ENCODE measurements around the gene CLCA1.

CLCA1 gene

DNA sequence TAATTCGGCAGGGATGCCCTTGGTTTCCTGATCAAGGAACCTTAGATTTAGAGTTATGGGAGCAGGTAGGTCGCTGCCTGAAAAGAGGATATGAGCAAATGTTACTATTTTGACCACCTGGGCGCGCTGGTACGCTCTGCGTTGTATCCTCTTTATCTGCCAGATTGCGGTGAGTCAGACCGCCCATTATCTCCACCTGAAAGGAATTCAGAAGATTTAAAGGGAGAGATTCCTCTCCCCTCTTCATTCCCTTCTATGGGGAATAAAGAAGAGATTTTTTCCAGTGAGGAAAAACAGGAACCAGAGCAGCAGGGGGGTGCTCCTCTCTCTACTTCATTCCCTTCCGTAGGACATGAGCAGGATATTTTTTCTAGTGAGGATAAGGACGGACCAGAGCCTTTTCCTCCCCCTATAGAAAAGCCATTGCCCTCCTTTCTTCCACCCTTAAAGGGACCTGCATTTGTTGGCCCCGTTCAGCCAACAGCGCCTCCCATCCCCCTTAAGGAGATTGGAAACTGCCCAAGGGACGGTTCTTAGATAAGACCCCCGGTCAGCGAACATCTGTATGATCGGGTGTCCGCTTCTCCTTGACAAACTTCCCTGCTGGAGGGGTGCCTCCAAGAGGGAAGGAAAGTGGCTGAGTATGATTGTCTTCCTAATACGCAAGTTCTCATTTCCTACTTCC is 34.1 kb downstream of the CLCA1 start:
- DNase-seq (ENCODE audit: low read depth, low spot score): peak; percentile 82

DNA sequence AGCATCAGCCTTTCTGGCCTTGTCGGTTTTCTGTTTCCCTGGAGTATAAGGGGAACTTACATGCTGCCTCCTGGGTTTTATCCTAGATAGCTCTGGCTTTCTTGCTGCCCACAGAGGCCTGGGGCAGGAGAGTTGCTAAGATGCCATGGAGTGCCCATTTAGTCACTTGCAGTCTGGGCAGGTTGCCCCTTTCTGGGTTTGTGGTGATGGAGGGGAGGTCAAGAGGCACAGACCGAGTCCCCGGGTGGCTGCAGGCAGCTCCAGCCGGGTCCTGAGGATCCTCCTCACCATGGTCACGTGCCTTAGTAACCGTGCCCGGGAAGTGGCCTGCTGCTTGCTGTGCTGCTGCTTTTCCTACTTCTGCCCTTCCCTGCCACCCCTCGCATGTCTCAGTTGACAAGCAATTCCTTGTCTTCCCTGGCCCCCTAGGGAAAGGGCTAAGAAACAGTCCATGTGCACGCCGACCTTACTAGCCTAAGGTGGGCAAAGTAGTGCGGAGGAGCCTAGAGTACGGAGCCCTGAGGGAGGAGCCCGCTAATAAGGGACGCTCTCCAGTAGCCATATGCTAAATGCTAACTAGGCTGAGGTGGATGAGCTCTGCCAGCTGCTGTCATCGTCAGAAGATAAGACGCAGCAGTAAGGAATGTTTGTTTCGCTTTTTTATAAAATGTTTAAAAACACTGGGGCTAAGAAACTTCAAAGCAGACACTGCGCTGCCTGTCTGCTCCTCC is 34.8 kb downstream of the CLCA1 start:
- peak; percentile 74 for DNase-seq (ENCODE audit: low read depth, low spot score)

DNA sequence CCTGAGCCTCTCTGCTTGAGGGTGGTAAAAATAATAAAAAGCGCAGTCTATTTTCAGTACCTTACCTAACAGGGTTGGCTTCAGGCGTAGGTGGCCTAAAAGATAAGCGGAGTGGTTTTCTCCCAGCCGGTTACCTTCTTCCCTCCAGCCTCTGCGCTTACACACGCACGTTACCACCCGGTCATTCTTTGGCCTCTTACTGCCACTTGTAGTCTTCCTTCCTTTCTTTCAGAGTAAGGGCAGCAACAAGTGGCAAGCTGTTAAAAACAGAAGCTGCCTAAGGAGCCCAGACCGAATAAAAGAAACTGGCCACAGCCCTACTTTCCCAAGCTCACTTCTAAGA is 35.4 kb downstream of the CLCA1 start:
- peak; percentile 34 for DNase-seq (ENCODE audit: low read depth, low spot score)

DNA sequence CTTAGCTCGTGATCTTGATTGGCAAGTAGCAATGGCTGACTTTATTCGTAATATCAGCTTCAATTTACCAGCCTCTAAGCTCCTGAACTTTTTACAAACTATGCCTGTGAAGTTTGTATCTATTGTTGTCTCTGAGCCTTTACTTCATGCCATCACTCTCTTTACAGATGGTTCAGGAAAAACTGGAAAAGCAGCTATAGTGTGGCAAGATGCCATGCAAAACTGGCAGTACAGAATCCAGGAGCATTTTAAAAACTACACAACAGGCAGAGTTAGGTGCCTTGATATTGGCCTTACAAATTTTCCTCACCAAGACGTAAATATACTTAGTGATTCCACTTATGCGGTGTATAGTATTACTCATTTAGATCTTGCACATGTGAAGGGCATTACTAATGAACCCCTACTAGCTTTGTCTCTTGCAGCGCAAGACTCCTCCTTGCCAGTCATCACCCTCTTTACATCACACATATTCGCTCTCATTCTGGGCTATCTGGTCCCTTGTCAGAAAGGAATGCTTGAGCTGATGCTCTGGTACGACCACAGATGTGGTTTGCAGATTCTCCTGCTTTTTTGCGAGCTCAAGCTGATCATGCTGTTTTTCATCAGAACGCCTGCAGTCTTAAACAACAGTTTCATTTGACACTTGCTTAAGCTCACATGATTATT is 36.3 kb downstream of the CLCA1 start:
- peak; percentile 5 for DNase-seq (ENCODE audit: low read depth, low spot score)

DNA sequence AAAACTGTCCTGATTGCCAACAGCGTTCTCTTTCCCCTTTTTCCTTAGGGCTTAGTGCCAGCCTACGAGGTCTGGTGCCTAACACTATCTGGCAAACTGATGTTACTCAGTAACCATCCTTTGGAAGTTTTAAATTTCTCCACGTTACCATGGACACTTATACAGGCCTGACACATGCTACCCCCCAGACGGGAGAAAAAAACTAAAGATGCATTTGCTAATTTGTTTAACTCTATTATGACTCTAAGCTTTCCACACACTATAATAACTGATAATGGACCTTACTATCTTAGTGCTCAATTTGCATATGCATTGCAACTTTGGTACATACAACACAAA is 36.8 kb downstream of the CLCA1 start:
- DNase-seq (ENCODE audit: low read depth, low spot score): no peak

DNA sequence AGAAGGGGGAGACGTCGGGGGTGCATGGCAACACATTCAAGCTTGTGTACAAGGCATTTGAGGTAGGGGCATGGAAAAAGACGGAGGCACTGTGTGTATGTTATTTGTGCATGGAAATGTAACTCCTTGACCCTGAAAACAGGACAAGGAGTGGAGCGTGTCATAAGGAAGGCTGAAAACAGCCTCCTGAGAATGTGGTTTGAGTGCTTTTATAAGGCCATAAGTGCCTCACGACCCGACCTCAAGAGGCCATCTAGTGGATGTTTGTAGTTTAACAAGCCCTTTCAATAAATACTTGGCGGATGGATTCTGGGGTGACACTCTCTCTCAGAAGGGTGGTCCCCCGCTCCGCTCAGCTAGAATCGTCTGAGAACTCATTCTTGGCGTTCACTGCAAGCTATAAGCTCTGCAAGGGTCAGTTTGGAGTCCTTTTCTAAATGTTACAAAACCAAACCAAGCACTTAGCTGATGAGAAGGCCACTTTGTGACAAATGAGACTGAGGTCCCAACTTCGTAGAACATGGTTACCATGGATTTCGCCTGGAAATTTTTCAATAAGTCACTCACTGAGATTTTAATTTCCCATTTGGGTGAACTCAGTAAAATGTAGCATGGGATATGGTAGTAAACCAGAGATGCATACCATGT is 39.3 kb downstream of the CLCA1 start:
- DNase-seq (ENCODE audit: low read depth, low spot score): peak; percentile 40

DNA sequence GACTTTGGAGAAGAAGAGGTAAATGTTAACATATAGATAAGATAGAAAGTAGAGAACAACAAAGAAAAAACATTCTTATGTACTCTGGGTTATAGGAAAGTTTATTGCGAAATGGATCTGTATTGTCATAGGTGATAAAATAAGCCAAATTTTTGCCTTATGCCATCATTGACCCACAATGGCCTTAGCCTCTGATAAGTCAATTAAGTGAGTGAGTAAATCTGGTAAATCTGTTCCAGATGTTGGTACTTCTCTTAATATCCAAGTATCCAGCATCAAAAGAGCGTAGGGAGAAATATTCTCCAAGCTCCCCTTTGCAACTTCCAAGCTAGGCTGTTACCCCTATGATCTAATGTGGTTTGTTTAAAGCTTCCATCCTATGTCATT is 39.8 kb downstream of the CLCA1 start:
- no peak for DNase-seq (ENCODE audit: low read depth, low spot score)

DNA sequence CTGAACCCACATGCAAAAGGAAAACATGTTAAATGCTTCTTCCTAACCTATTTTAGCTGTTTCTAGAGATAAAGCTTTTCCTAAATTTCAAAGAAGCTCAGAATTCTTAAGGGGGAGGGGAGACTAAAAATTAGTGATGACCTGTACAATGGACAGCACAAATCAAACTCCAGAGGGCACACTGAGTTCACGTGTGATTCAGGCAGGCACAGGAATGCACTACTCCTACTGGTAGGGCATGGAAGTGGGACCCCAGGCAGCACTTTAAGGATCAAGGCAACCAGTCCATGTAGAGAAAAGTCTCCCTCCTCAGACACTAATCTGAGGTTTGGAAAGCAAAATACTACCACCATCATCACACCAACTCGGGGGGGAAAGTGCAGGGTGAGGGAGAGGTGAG is 46.9 kb downstream of the CLCA1 start:
- DNase-seq (ENCODE audit: low read depth, low spot score): peak; percentile 26

DNA sequence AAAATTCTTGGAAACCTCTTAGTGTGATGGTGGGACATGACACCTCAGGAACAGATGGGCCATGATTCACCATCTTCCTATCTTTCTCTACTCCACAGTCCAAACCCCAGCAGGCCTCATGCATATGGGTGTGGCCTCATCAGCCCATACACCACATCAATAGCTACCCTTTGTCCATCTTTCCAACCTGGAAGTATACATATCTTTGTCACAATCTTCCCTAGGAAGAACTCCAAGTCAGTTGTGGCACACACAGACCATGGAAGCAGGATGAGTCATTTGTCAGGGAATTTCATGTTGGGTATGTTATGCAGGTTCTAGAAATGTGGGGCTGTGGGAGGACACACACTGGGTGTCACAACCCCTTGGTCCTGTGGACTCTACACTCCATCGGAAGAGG is 47.6 kb downstream of the CLCA1 start:
- no peak for DNase-seq (ENCODE audit: low read depth, low spot score)

DNA sequence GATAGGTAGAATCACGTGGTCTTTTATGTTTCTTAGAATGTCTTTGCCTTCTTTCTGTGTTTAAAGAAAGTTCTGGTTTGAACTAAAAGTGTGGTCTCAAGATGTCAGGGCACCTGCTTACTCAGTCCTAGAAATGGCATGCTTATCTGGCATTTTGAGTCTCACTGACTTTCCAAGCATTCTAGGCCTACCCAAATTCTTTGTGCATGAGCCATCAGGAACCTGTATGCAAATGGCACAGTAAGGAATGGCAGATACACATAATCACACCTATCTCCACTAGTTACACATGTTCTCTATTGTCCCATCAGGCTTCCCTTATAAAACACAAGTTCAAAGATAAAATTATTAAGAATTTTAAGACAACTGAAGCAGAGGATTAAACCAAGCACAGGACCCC is 48.6 kb downstream of the CLCA1 start:
- peak; percentile 13 for DNase-seq (ENCODE audit: low read depth, low spot score)

DNA sequence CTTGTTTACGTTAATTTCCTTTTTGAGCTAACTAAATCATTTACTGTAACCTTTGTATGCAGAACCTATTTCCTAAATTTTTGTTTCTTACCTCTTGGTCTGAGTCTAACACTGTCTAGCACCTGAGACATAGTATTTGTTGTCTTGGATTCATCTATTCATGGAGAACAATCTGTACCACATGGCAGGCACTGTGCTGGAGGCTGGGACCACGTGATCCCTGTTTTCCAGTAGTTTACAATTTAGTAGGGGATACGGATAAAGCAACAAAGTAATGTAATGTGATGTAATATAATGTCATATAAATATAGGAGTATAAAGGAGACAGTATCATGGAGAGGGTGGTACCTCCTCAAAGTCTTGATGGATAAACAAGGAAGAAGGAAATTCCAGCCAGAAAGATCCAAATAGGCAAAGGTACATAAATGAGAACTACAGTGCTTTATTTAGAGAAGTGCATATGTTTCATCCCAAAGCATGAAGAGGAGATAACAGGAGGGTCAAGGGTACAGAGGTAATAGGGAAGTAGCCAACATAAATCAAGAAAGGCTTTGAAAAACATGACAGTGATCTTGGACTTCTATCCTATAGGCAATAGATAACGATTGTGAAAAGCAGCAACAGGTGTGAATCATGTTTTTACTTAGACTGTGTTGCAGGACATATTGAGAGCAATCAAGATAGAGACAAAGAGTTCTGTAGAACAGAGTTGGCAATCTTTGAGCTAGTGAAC is 52.2 kb downstream of the CLCA1 start:
- no peak for DNase-seq (ENCODE audit: low read depth, low spot score)

DNA sequence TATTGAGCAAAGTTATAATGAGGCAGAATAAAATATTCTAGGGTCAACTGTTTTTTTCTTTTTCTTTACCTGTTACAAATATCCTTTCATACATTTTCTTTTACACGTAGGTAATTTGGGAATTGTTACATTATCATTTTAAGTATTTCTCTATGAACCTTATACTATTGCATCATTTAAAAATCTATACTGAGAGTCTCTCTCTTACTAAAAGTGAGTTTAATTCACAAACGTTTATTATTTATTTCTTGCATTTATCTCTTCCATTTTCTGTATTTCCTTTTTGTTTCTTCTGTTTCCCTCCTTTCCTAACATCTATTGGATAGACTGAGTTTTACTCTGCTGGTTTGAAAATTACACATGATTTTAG is 52.8 kb downstream of the CLCA1 start:
- DNase-seq (ENCODE audit: low read depth, low spot score): no peak

DNA sequence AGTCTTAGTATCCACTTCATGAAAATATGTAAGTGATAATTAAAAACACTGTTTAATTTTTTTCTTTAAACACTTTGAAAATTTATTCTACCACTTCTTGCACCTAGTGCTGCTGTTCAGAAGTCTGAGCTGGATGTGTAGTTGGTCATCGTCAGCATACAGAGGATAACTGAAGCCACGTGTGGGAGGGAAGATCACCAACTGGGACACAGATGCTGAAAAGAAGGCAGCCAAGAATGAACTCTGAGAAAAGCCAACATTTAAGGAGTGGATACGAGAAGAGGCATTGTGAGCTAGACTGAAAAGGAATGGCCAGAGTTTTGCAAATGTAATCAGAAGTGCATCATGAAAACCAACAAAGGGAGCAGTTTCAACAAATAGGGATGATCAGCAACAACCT is 53.5 kb downstream of the CLCA1 start:
- DNase-seq (ENCODE audit: low read depth, low spot score): no peak

DNA sequence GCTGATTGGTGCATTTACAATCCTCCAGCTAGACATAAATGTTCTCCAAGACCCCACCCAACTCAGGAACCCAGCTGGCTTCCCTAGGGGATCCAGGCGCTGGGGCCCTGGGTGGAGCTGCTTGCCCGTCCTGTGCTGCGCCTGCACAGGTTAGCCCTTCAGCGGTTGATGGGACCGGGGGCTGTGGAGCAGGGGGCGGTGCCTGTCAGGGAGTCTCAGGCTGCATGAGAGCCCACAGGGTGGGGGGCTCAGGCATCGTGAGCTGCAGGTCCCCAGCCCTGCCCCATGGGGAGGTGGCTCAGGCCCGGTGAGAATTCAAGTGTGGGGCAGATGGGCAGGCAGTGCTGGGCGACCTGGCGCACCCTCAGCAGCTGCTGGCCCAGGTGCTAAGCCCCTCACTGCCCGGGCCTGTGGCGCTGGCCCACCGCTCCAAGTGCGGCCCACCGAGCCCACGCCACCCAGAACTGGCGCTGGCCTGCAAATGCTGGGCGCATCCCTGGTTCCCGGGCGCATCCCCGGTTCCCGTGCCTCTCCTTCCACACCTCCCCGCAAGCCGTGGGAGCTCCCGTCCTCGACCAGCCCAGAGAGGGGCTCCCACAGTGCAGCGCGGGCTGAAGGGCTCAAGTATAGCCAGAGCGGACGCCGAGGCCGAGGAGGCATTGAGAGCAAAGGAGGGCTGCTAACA is 55.1 kb downstream of the CLCA1 start:
- no peak for DNase-seq (ENCODE audit: low read depth, low spot score)

DNA sequence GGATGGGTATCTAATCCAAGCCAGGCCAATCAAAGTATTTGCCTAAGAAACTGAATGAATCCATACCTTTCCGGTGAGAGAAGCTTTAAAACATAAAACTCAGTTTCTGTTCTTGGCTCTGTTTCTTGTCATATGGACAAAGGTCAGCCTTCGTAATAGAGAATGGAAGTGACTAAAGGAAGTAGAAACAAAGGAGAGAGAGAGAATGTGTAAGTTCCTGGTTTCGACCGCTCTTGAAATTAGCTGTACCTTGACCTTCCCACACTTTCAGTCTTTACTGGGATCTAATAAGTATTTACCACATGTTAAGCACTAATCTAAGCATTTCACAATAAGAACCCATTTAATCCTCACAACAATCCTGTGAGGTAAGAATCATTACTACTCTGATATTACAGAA is 58.6 kb downstream of the CLCA1 start:
- no peak for DNase-seq (ENCODE audit: low read depth, low spot score)

DNA sequence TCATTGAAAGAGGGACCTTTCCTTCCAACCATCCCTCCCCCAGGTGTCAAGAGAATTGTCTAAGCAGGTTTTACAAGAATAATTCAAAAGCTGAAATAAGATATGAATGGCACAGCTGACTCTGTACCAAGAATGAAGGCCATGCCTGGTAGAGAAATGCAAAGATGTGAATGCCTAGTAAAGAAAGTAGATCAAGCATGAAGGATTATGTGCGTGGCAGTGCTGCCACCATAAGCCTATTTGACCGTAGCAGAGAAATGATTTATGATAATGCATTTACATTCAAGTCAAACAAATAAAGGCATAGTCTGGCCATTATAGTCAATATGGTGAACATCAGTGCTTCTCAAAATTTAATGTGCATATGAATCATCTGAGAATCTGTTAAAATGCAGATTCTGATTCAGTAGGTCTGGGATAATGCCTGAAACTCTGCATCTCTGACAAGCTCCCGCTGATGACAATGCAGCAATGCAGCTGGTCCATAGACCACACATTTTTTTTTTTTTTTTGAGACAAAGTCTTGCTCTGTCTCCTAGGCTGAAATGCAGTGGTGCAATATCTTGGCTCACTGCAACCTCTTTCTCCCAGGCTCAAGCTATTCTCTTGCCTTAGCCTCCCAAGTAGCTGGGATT is 61.6 kb downstream of the CLCA1 start:
- no peak for DNase-seq (ENCODE audit: low read depth, low spot score)

DNA sequence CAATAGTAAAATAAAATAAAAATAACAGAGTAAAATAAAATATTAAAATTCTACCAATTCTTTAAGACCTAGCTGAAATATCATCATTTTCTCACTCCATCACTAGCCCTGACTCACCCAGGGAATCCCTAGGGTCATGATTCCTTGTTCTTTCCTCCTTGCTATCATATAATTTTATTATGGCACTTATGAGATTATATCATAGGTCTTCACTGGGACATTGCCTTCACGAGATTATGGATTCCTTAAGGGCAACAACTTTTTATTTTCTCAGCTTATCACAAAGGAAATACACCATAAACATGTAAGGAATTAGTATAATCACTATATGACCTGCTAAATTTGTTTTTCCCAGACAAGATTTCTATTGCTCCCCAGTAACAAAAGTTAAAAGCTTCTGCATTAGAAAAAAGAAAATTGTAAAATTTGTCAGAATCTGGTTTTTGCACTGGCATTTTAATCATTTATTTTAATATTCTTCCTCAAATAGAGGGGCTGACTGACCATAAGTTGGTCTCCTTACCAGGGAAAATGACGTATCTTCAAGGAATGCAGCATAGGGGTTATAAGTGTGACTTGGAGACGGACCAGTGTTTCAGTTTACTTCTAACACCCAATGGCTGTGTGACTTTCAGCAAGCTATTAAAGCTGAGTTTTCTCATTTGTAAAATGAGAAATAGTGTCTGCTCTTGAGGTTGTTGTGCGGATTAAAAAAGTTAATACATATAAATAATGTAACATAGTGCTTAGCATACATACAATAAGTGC is 69.4 kb downstream of the CLCA1 start:
- no peak for DNase-seq (ENCODE audit: low read depth, low spot score)

DNA sequence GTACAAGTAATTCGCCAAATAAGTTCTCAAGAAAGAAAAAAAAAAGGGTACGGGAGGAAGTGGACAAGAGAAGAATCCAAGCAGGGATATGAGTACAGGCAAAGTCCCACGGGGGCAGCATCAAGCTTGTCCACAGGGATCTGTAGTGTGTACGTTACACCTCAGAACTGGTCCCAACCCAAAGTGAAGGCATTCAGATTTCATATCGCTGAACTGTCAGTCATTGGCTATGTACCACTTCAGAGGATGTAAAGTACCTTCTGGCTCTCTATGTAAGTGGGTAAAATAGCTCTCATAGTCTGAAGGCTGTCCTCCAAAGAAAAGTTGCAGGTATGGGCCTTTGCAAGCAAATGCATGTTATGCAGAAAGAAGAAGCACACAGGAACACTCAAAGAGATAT is 70.0 kb downstream of the CLCA1 start:
- DNase-seq (ENCODE audit: low read depth, low spot score): no peak

DNA sequence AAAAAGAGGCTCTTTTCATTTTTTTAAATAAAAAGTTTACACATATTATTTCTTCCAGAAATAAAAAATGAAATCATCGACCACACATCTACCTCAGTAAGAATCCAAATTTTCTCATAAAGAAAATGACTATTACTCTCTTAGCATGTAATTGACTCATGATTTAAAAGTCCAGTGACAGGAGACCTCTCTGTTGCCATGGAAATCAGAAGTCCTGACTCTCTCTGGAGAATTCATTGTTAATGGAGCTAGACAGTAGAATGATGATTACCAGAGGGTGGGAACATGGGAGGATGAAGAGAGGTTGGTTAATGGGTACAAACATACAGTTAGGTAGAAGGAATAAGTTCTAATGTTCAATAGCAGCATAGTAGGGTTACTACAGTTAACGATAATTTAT is 73.1 kb downstream of the CLCA1 start:
- DNase-seq (ENCODE audit: low read depth, low spot score): no peak

DNA sequence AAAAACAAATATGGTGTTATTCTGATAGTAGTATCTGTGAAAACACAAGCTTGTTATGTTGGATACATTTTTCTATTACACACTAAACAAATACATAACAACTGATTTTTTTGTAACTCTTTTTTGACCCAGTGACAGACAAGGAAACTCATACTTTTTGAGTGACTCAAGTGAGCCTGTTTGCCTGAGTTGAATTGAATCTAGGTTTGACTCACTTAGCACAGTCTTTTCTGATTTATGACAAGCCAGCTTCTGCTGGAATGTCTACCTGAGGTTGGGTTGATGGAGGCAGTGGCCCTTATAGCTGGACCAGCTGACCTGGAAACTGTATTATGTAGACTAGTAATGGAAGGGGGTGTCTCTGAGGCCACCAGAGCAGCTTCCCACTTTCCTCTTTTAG is 73.9 kb downstream of the CLCA1 start:
- DNase-seq (ENCODE audit: low read depth, low spot score): no peak

Data from ELF-1 (cell line).